CD14-positive monocyte (primary cell): ENCODE measurements around the gene RARB. TPM values are rescaled to one million over a fixed set of nuclear protein-coding genes. Genes with fewer than 3 reads are reported as not detected.

Experiments
- DNase-seq, 3 donors: peaks; one replicate each; pipeline ENCODE4 v3.0.0-alpha.2; 2011 to 2022
- H2AFZ ChIP-seq: 2 replicates; pipeline ENCODE4 v1.6.0; 2012; ENCODE audit warnings: mild to moderate bottlenecking, low read depth, low read length, inconsistent platforms; ENCODE audit not compliant: insufficient read depth, poor library complexity, severe bottlenecking
- H3K27ac ChIP-seq, 2 donors: 1 replicate in 1 of 2; 2 replicates in 1 of 2; pipeline ENCODE4 v1.5.1; 2012 to 2013; ENCODE audit warnings: low read length in 2 of 2, control low read depth in 1 of 2, inconsistent platforms in 1 of 2, low read depth in 1 of 2, mild to moderate bottlenecking in 1 of 2
- H3K27me3 ChIP-seq, 2 donors: one replicate each; pipeline versions ENCODE4 v1.6.0 to v1.6.1; 2011 to 2013; ENCODE audit warnings: low read length in 2 of 2; ENCODE audit not compliant: control insufficient read depth in 2 of 2, insufficient read depth in 2 of 2
- H3K36me3 ChIP-seq, 2 donors: replicated peaks in 1 of 2; 1 replicate in 1 of 2; 2 replicates in 1 of 2; pipeline versions ENCODE4 v1.5.1 to v1.6.1; 2012 to 2013; ENCODE audit warnings: low read length in 2 of 2, control low read depth in 1 of 2, inconsistent platforms in 1 of 2, mild to moderate bottlenecking in 1 of 2; ENCODE audit not compliant: insufficient read depth in 2 of 2, control insufficient read depth in 1 of 2
- H3K4me1 ChIP-seq, 2 donors: 1 replicate in 1 of 2; 2 replicates in 1 of 2; pipeline versions ENCODE4 v1.5.1 to v1.6.1; 2012 to 2013; ENCODE audit warnings: low read length in 2 of 2, control low read depth in 1 of 2, inconsistent platforms in 1 of 2, mild to moderate bottlenecking in 1 of 2, moderate library complexity in 1 of 2; ENCODE audit not compliant: insufficient read depth in 2 of 2, control insufficient read depth in 1 of 2
- H3K4me2 ChIP-seq: replicated peaks from 2 replicates; pipeline ENCODE3; 2012; ENCODE audit warnings: low read length, moderate library complexity, mild to moderate bottlenecking; ENCODE audit not compliant: poor library complexity, severe bottlenecking; ENCODE audit errors: extremely low read depth
- H3K4me3 ChIP-seq, 3 experiments: fragments of 200-600 bp in 1 of 3; sonication (generic) in 1 of 3; replicated peaks in 1 of 3; 1 replicate in 2 of 3; 2 replicates in 1 of 3; pipeline ENCODE4 v1.5.1; 2011 to 2013; ENCODE audit warnings: low read length in 3 of 3, mild to moderate bottlenecking in 3 of 3, control low read depth in 2 of 3, low read depth in 2 of 3, inconsistent platforms in 1 of 3, moderate library complexity in 1 of 3
- H3K79me2 ChIP-seq: 2 replicates; pipeline ENCODE4 v1.6.0; 2012; ENCODE audit warnings: mild to moderate bottlenecking, control low read depth, inconsistent platforms, low read length, moderate library complexity; ENCODE audit not compliant: insufficient read depth
- H3K9ac ChIP-seq: 2 replicates; pipeline ENCODE4 v1.6.0; 2017; ENCODE audit warnings: low read length, mild to moderate bottlenecking; ENCODE audit not compliant: insufficient read depth, poor library complexity, severe bottlenecking
- H3K9me3 ChIP-seq, 2 donors: replicated peaks in 1 of 2; 1 replicate in 1 of 2; 2 replicates in 1 of 2; pipeline versions ENCODE4 v1.5.1 to v1.6.1; 2012 to 2013; ENCODE audit warnings: low read length in 2 of 2, control low read depth in 1 of 2; ENCODE audit not compliant: control insufficient read depth in 1 of 2, insufficient read depth in 1 of 2
- H4K20me1 ChIP-seq: 2 replicates; pipeline ENCODE4 v1.6.0; 2012; ENCODE audit warnings: mild to moderate bottlenecking, low read length, control low read depth, moderate library complexity; ENCODE audit not compliant: insufficient read depth
- H3K27ac Mint-ChIP-seq, 7 donors: one replicate each; pipeline ENCODE4 v1.8.0; 2020; ENCODE audit warnings: mild to moderate bottlenecking in 7 of 7, mixed read lengths in 7 of 7, moderate library complexity in 6 of 7, inconsistent platforms in 2 of 7
- H3K27me3 Mint-ChIP-seq, 3 donors: one replicate each; pipeline ENCODE4 v1.8.0; 2021 to 2022; ENCODE audit warnings: low read depth in 3 of 3, mild to moderate bottlenecking in 3 of 3, mixed read lengths in 3 of 3, moderate library complexity in 3 of 3, inconsistent platforms in 1 of 3
- H3K36me3 Mint-ChIP-seq, 2 donors: one replicate each; pipeline ENCODE4 v1.8.0; 2020; ENCODE audit warnings: mixed read lengths in 2 of 2, inconsistent platforms in 1 of 2, mild to moderate bottlenecking in 1 of 2
- H3K4me1 Mint-ChIP-seq: one replicate; pipeline ENCODE4 v1.8.0; 2020; ENCODE audit warnings: mild to moderate bottlenecking, mixed read lengths
- H3K4me3 Mint-ChIP-seq, 2 donors: one replicate each; pipeline ENCODE4 v1.8.0; 2020; ENCODE audit warnings: mild to moderate bottlenecking in 2 of 2, mixed read lengths in 2 of 2, moderate library complexity in 1 of 2
- H3K9me3 Mint-ChIP-seq, 7 donors: one replicate each; pipeline ENCODE4 v1.8.0; 2020 to 2022; ENCODE audit warnings: mixed read lengths in 7 of 7, mild to moderate bottlenecking in 6 of 7, moderate library complexity in 6 of 7, inconsistent platforms in 2 of 7
- WGBS: methylation state at CpG from one replicate; pipeline ENCODE4 v1.1.5; 2013; ENCODE audit warnings: missing lambda C conversion rate; ENCODE audit not compliant: insufficient coverage; 5-methylcytosine and 5-hydroxymethylcytosine counted together
- intact Hi-C, 2 donors: fragments of 100-400 bp; cut with micrococcal nuclease; formaldehyde crosslinking; loops; one replicate each; pipeline versions ENCODE4 v1.15.0 to v1.15.1; 2023
- polyA plus RNA-seq, 3 donors: library from polyadenylated mRNA; depleted of rRNA in 1 of 3; unstranded in 2 of 3; stranded (reverse) in 1 of 3; fragments of 300-500 nt in 2 of 3; fragments of >200 nt in 1 of 3; fragmentation: Illumina TruSeq in 2 of 3; gene quantifications; 1 replicate in 2 of 3; 2 replicates in 1 of 3; pipeline ENCODE4 v1.2.3, GENCODE V29; 2012 to 2021
- TF ChIP-seq, protein P1 (sequence below): fragments of 200-600 bp; IDR thresholded peaks from one replicate; pipeline ENCODE4 v1.8.0; 2022; ENCODE audit warnings: antibody characterized with exemption, mild to moderate bottlenecking

Gene RARB
- polyA plus RNA-seq, 3 donors = not detected

DNA sequence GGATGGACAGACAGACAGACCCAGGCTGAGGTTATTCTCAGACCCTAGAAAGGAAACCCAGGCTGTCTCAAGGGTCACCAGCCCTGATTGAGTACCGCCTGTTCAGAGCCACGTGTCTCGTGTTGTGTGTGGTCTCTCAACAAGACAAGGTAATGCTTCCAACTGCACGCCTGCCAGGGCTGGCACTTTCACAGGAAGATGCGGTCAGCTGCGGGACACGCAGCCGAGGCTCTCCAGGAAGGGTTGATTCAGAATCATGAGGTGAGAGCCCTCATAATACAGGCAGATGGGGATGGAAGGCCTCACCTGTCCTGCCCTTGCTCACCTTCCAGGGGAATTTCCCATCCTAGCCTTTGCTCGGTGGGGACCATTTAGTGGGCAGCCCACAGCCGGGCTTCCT, 155.3 kb downstream of the RARB start:
- peaks cover 0 to 2% (median 0%) of the 10 kb centered on the region in 7 donors for H3K9me3 Mint-ChIP-seq
- WGBS = 97% methylated on average over 10 of the region's 10 CpGs
- Histone ChIP-seq H3K79me2 (no peaks in the 10 kb centered on the region), H3K36me3 (no peaks in the 10 kb centered on the region), H3K9me3 (no peaks in the 10 kb centered on the region), H3K9ac (no peak overlapping the region), H3K4me3 (no peak overlapping the region), H3K27ac (no peak overlapping the region), H2AFZ (no peak overlapping the region), H3K27me3 (no peaks in the 10 kb centered on the region), H3K4me1 (no peaks in the 10 kb centered on the region), H3K4me2 (no peak overlapping the region), H4K20me1 (no peaks in the 10 kb centered on the region)
- no peak overlapping the region for H3K27ac Mint-ChIP-seq
- intact Hi-C loops = loop anchor here in 1 of 2 donors (10.0 kb wide), 1 partner anchor 139 kb away; no protein-coding TSS in a partner anchor
- no peaks in the 10 kb centered on the region for H3K36me3 Mint-ChIP-seq
- H3K4me1 Mint-ChIP-seq = peaks cover 8% of the 10 kb centered on the region
- DNase-seq = no peak
- peaks cover 2 to 6% (median 4%) of the 10 kb centered on the region in 3 donors for H3K27me3 Mint-ChIP-seq
- H3K4me3 Mint-ChIP-seq = no peak overlapping the region
- TF ChIP-seq, protein P1, sequence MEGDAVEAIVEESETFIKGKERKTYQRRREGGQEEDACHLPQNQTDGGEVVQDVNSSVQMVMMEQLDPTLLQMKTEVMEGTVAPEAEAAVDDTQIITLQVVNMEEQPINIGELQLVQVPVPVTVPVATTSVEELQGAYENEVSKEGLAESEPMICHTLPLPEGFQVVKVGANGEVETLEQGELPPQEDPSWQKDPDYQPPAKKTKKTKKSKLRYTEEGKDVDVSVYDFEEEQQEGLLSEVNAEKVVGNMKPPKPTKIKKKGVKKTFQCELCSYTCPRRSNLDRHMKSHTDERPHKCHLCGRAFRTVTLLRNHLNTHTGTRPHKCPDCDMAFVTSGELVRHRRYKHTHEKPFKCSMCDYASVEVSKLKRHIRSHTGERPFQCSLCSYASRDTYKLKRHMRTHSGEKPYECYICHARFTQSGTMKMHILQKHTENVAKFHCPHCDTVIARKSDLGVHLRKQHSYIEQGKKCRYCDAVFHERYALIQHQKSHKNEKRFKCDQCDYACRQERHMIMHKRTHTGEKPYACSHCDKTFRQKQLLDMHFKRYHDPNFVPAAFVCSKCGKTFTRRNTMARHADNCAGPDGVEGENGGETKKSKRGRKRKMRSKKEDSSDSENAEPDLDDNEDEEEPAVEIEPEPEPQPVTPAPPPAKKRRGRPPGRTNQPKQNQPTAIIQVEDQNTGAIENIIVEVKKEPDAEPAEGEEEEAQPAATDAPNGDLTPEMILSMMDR = no peak

DNA sequence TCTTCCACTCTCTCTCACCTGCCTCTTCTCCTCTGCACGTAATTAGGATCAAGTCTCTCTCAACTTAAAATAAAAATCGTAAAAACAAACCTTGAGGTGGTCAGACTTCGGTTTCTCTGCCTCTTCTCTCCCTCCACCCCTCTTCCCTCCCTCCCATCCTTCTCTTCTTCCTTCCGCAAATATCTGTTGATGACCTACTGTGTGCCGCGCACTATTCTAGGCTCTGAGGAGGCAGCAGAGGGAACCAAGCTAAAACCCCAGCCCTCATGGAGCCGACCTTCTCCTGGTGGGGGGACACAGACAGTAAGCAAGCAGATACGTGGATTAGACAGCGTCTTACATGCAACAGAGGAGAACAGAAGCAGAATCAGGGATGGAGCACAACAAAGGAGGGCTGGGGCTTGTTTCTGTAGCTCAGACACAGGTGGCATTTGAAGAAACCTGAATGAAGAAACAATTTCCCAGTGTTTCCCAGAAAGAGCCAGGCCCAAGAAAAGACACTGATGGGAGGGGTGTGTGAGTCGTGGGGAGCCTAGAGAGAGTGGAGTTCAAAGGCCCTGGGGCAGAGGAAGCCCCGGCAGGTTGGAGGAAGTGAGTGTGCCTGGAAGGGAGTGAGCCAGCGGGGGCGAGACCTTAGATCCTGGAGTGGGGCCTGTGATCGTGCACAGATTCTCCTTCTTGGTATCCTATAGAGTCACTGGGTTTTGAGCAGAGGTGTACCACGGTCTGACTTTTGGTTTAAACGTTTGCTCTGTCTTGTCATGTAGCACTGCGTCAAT, 156.1 kb downstream of the RARB start:
- no peak overlapping the region for H3K4me3 ChIP-seq
- 89% methylated on average over 10 of the region's 17 CpGs for WGBS
- no peak for DNase-seq
- H3K27ac ChIP-seq = no peak overlapping the region
- H3K4me1 ChIP-seq = no peaks in the 10 kb centered on the region
- H3K36me3 ChIP-seq = no peaks in the 10 kb centered on the region
- no peak overlapping the region for H3K9ac ChIP-seq
- Mint-ChIP-seq H3K9me3 (peaks cover 0 to 2% (median 0%) of the 10 kb centered on the region in 7 donors), H3K36me3 (no peaks in the 10 kb centered on the region), H3K27me3 (peaks cover 1 to 6% (median 4%) of the 10 kb centered on the region in 3 donors), H3K4me1 (peaks cover 16% of the 10 kb centered on the region), H3K4me3 (no peak overlapping the region), H3K27ac (peak overlapping the region in 1 of 7 donors; percentile 51)
- H2AFZ ChIP-seq = no peak overlapping the region
- no peaks in the 10 kb centered on the region for H4K20me1 ChIP-seq
- H3K27me3 ChIP-seq = no peaks in the 10 kb centered on the region
- TF ChIP-seq, protein P1 = no peak
- no peaks in the 10 kb centered on the region for H3K79me2 ChIP-seq
- no peaks in the 10 kb centered on the region for H3K9me3 ChIP-seq
- no peak overlapping the region for H3K4me2 ChIP-seq
- intact Hi-C loops = loop anchor here in 1 of 2 donors (10.0 kb wide), 1 partner anchor 139 kb away; no protein-coding TSS in a partner anchor
